Camera-type eye (tissue), 1 donor: ENCODE measurements around the gene FOXE1. TPM values are rescaled to one million over a fixed set of nuclear protein-coding genes. Genes with fewer than 3 reads are reported as not detected.

Experiments used
- total RNA-seq: library from RNA; depleted of rRNA; stranded (reverse); fragments of >200 nt; gene quantifications from one replicate; pipeline ENCODE4 v1.2.3, GENCODE V29; 2014

Gene FOXE1
- not detected for total RNA-seq

GRCh38 chr9:97853056-97853843 is at the start of gene FOXE1:
Gene FOXE1 (plus strand): TSS chr9:97853226. CDS start chr9:97853915, 689 bp downstream.

Other genes with a start within 250 kb of the FOXE1 start
- 38.9 TPM for gene TSTD2, start 219.9 kb upstream of the FOXE1 start, total RNA-seq
- 46.9 TPM for gene NCBP1, start 219.4 kb upstream of the FOXE1 start, total RNA-seq
- 26.7 TPM for gene XPA, start 155.9 kb upstream of the FOXE1 start, total RNA-seq
- gene TRMO, start 69.3 kb downstream of the FOXE1 start, total RNA-seq = 31.2 TPM
- gene HEMGN, start 84.9 kb downstream of the FOXE1 start, total RNA-seq = 6.4 TPM
- gene ANP32B, start 130.1 kb downstream of the FOXE1 start, total RNA-seq = 17.8 TPM
- gene NANS, start 203.5 kb downstream of the FOXE1 start, total RNA-seq = 26.4 TPM